ENCODE results near the gene RBM47.

The RBM47 gene

DNA sequence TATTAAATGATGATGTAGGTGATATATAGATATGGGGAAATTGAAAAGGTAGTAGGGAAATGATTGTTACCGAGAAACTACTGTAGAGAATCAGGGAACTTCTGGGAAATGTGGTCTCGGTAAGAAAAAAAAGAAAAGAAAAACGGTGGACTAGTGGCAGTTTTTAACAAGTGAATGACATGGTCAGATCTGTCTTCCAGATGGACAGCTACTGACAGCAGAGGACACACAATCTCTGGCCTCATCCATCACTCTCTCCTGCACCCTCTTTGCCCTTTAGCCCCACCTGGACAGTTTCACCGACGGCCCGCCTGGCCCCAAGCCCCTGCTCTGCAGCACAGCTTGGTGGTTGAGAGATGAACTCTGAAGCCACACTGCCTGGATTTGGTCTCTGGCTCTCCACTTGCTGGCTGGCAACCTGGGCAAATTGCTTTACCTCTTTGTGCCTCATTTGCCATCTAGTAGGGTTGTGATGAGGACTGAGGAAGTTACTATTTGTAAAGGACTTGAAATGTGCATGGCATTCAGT lies 23.4 kb downstream of the RBM47 start:
- Histone ChIP-seq H3K27me3 (ENCODE audit: control insufficient read depth, insufficient read depth, low read length) (no peaks in the 10 kb centered on the region), H3K4me3 (ENCODE audit: low read depth, low read length) (no peak overlapping the region), H3K9me3 (ENCODE audit: control insufficient read depth, insufficient read depth, low read depth, low read length) (no peaks in the 10 kb centered on the region), H3K4me1 (ENCODE audit: control insufficient read depth, insufficient read depth, low read length) (0 out of 2 replicates have a peak, but pooled peaks cover 4% of the 10 kb centered on the region), H3K9ac (ENCODE audit: low read length) (no peak overlapping the region), H3K36me3 (ENCODE audit: control insufficient read depth, insufficient read depth, low read length) (no peaks in the 10 kb centered on the region), H3K27ac (ENCODE audit: low read depth, low read length) (no peak overlapping the region)

DNA sequence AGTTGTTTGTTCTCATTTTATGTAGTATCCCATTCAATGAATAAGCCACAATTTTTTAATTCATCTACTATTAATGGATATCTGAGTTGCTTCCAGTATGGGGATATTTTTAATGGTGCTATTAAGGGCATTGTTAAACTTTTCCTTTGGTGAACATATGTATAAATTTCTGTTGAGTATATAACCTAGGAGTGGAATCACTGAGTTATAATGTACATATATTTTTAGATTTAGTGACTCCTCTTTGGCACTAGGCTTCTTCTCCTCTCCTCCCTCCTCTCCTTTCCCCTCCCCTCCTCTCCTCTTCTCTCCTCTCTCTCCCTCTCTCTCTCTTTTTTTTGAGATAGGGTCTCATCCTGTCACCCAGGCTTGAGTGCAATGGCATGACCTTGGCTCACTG lies 26.4 kb downstream of the RBM47 start:
- Histone ChIP-seq H3K4me3 (ENCODE audit: low read depth, low read length) (no peak overlapping the region), H3K36me3 (ENCODE audit: control insufficient read depth, insufficient read depth, low read length) (peaks cover 2% of the 10 kb centered on the region; the same call in 1 of the 2 replicates), H3K27ac (ENCODE audit: low read depth, low read length) (no peak overlapping the region), H3K9me3 (ENCODE audit: control insufficient read depth, insufficient read depth, low read depth, low read length) (no peaks in the 10 kb centered on the region), H3K9ac (ENCODE audit: low read length) (no peak overlapping the region), H3K4me1 (ENCODE audit: control insufficient read depth, insufficient read depth, low read length) (no peaks in the 10 kb centered on the region), H3K27me3 (ENCODE audit: control insufficient read depth, insufficient read depth, low read length) (no peaks in the 10 kb centered on the region)

DNA sequence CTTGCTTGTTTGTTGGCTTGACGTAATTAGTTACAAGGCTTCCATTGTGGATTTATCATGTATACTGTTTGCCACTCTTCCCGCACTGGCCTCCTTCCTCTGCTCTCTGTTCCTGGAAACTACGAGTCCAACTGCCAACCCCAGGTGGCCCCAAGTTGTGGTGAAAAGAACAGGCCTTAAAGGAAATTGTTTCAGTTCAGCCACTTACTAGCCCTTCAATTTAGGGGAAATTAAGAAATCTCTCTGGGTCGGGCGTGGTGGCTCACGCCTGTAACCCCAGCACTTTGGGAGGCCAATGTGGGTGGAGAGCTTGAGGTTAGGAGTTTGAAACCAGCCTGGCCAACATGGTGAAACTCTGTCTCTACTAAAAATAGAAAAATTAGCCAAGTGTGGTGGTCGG lies 28.0 kb downstream of the RBM47 start:
- Histone ChIP-seq H3K27ac (ENCODE audit: low read depth, low read length) (no peak overlapping the region), H3K4me1 (ENCODE audit: control insufficient read depth, insufficient read depth, low read length) (no peaks in the 10 kb centered on the region), H3K4me3 (ENCODE audit: low read depth, low read length) (no peak overlapping the region), H3K36me3 (ENCODE audit: control insufficient read depth, insufficient read depth, low read length) (peaks cover 3% of the 10 kb centered on the region; the same call in 1 of the 2 replicates), H3K9ac (ENCODE audit: low read length) (no peak overlapping the region), H3K27me3 (ENCODE audit: control insufficient read depth, insufficient read depth, low read length) (no peaks in the 10 kb centered on the region), H3K9me3 (ENCODE audit: control insufficient read depth, insufficient read depth, low read depth, low read length) (no peaks in the 10 kb centered on the region)

DNA sequence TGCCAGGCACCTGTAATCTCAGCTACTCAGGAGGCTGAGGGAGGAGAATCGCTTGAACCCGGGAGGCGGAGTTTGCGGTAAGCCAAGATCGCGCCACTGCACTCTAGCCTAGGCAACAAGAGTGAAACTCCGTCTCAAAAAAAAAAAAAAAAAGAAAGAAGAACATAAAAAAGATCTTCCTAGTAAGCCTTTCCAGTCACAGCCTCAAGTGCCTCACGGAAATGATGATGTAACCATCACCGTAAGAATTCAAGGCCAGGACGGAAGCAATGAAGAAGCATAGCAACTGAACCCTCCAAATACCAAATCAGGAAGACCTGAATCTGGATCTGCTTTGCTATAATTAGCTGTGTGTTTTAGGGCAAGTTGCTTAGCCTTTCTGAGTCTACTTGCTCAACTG lies 28.8 kb downstream of the RBM47 start:
- Histone ChIP-seq H3K9me3 (ENCODE audit: control insufficient read depth, insufficient read depth, low read depth, low read length) (no peaks in the 10 kb centered on the region), H3K4me3 (ENCODE audit: low read depth, low read length) (no peak overlapping the region), H3K4me1 (ENCODE audit: control insufficient read depth, insufficient read depth, low read length) (no peaks in the 10 kb centered on the region), H3K27me3 (ENCODE audit: control insufficient read depth, insufficient read depth, low read length) (no peaks in the 10 kb centered on the region), H3K9ac (ENCODE audit: low read length) (no peak overlapping the region), H3K36me3 (ENCODE audit: control insufficient read depth, insufficient read depth, low read length) (peaks cover 11% of the 10 kb centered on the region), H3K27ac (ENCODE audit: low read depth, low read length) (no peak overlapping the region)

DNA sequence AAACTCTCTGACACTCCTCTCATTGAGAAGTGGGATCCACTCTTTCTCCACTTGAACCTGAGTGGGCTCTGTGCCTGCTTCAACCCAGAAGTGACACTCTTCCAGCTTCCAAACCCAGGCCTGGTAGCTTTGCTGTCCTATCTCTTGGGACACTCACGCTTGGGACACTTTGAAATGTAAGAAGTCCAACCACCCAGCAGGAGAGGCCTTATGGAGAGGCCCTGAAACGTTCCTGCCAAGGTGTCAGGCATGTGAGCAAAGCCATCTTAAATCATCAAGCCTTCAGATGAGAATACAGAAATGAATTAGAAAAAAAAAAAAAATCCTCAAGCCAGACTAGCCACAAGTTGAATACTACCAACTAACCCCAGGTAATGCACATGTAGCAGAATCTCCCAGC lies 30.2 kb downstream of the RBM47 start:
- Histone ChIP-seq H3K4me3 (ENCODE audit: low read depth, low read length) (no peak overlapping the region), H3K9me3 (ENCODE audit: control insufficient read depth, insufficient read depth, low read depth, low read length) (no peaks in the 10 kb centered on the region), H3K9ac (ENCODE audit: low read length) (no peak overlapping the region), H3K27ac (ENCODE audit: low read depth, low read length) (no peak overlapping the region), H3K27me3 (ENCODE audit: control insufficient read depth, insufficient read depth, low read length) (no peaks in the 10 kb centered on the region), H3K36me3 (ENCODE audit: control insufficient read depth, insufficient read depth, low read length) (peaks cover 21% of the 10 kb centered on the region), H3K4me1 (ENCODE audit: control insufficient read depth, insufficient read depth, low read length) (no peaks in the 10 kb centered on the region)

DNA sequence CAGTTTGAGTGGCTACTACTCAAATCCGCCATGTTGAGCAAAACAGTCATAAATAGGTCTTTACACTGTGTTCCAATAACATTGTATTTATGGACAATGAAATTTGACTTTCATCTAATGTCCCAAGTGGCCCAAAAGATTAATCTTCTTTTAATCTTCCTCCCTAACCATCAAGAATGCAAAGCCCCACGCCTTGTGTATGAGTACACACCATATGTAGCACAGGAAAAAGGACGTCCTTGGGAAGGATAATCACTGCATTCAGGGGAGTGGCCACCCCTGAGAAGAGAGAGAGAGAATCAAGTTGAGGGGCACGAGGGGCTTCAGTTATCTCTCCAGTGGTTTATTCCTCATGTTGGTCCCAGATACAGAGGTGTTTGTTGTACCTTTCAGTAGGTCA lies 33.1 kb downstream of the RBM47 start:
- no peak overlapping the region for H3K27ac ChIP-seq (ENCODE audit: low read depth, low read length)
- H3K27me3 ChIP-seq (ENCODE audit: control insufficient read depth, insufficient read depth, low read length): no peaks in the 10 kb centered on the region
- no peak overlapping the region for H3K9ac ChIP-seq (ENCODE audit: low read length)
- H3K9me3 ChIP-seq (ENCODE audit: control insufficient read depth, insufficient read depth, low read depth, low read length): no peaks in the 10 kb centered on the region
- no peaks in the 10 kb centered on the region for H3K4me1 ChIP-seq (ENCODE audit: control insufficient read depth, insufficient read depth, low read length)
- no peak overlapping the region for H3K4me3 ChIP-seq (ENCODE audit: low read depth, low read length)
- peaks cover 27% of the 10 kb centered on the region for H3K36me3 ChIP-seq (ENCODE audit: control insufficient read depth, insufficient read depth, low read length)

DNA sequence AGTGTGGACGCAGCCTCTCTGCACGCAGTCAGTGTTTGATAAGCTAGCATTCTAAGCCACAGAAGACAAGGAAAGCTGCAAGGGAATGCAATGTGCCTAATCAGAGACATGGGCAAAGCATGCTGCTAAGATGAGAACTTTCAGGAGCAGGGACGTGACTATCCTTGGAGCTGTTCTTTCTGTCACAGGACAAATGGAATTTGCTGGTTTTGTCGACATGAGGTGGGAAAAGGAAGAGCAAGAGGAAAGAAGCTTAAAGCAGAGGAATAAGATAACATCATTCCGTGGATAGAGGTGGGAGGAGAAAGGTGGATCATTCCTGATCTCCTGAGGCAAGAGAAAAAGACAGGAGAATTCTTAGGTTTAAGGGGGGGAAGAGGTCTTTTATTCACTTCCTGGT lies 33.7 kb downstream of the RBM47 start:
- no peaks in the 10 kb centered on the region for H3K4me1 ChIP-seq (ENCODE audit: control insufficient read depth, insufficient read depth, low read length)
- no peaks in the 10 kb centered on the region for H3K27me3 ChIP-seq (ENCODE audit: control insufficient read depth, insufficient read depth, low read length)
- H3K27ac ChIP-seq (ENCODE audit: low read depth, low read length): no peak overlapping the region
- H3K9ac ChIP-seq (ENCODE audit: low read length): no peak overlapping the region
- no peak overlapping the region for H3K4me3 ChIP-seq (ENCODE audit: low read depth, low read length)
- no peaks in the 10 kb centered on the region for H3K9me3 ChIP-seq (ENCODE audit: control insufficient read depth, insufficient read depth, low read depth, low read length)
- peaks cover 30% of the 10 kb centered on the region for H3K36me3 ChIP-seq (ENCODE audit: control insufficient read depth, insufficient read depth, low read length)

DNA sequence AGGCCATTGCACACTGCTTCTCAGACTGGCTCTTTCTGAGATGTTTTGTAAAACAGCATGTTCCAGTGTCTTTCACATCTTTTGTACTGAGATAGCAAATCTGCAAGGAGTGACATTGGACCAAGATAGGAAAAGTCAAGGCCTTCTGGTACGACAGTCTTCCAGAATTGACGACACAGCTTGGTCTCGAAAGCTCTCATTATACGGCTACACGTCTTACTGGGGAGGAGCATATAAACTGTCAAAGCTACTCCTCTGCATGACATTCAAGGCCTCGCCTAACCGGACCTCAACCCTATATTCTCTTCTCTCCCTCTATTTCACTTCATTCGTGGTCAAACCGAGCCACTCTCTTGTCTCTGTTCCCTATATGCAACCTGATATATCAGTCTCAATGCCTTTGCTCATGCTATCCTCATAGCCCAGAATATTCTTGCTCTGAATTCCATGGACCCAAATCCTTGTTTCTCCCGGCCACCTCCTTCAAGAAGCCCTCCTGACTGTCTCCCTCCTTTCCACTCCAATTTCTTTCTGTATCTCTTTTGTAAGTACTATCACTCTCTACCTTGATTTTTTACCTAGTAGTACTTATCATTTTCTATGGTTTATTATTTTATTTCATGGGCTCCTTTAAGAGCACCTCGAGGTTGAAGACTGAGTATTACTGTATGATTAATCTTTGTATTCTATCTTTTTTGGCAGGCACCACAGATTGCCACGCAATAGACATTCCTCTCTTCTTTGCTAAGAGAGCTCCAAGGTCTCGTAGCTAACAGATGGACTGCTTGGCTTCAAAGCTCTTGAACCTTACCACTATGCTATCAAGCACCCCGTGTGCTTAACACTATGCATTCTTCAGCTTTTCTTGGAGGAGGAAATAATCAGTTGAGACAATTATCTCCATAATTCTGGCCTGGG lies 35.1 kb downstream of the RBM47 start:
- Histone ChIP-seq H3K27ac (ENCODE audit: low read depth, low read length) (no peak overlapping the region), H3K4me1 (ENCODE audit: control insufficient read depth, insufficient read depth, low read length) (no peaks in the 10 kb centered on the region), H3K9ac (ENCODE audit: low read length) (no peak overlapping the region), H3K27me3 (ENCODE audit: control insufficient read depth, insufficient read depth, low read length) (no peaks in the 10 kb centered on the region), H3K4me3 (ENCODE audit: low read depth, low read length) (no peak overlapping the region), H3K36me3 (ENCODE audit: control insufficient read depth, insufficient read depth, low read length) (peaks cover 34% of the 10 kb centered on the region), H3K9me3 (ENCODE audit: control insufficient read depth, insufficient read depth, low read depth, low read length) (no peaks in the 10 kb centered on the region)

DNA sequence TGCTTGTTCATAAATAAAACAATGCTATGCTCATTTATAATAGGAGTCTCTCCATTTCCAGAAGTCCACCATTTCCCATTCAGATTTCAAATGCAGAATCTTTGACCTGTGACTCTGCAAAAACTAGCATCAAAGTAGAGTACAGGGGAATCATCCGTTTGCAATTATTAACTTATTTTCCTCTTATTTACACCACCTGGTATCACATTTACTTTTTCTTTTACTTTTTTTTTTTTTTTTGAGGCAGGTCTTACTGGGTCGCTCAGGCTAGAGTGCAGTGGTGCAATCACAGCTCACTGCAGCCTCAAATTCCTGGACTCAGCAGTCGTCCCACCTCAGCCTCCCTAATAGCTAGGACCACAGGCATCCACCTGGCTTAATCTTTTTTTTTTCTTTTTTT lies 37.6 kb downstream of the RBM47 start:
- Histone ChIP-seq H3K36me3 (ENCODE audit: control insufficient read depth, insufficient read depth, low read length) (peaks cover 32% of the 10 kb centered on the region), H3K4me1 (ENCODE audit: control insufficient read depth, insufficient read depth, low read length) (peaks cover 9% of the 10 kb centered on the region), H3K9me3 (ENCODE audit: control insufficient read depth, insufficient read depth, low read depth, low read length) (no peaks in the 10 kb centered on the region), H3K9ac (ENCODE audit: low read length) (no peak overlapping the region), H3K27me3 (ENCODE audit: control insufficient read depth, insufficient read depth, low read length) (no peaks in the 10 kb centered on the region), H3K4me3 (ENCODE audit: low read depth, low read length) (no peak overlapping the region), H3K27ac (ENCODE audit: low read depth, low read length) (no peak overlapping the region)

DNA sequence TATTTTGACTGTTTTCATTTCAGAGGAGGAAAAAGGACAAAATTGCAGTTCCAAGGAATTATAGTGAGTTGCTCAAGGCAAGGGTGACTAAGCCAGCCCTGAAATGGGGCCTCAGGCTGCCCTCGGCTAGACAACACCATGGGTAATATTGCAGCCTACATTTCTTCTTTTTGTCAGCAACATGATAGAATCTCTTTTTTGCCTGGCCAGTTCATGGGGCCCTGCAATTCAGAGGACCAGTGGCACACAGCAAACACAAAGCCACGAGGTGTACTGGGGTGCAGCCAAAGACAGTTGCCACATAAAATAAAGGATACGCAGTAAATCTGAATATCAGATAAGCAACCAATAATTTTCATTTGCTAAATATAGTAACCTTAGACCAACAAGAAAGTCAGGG lies 41.8 kb downstream of the RBM47 start:
- H3K27ac ChIP-seq (ENCODE audit: low read depth, low read length): no peak overlapping the region
- no peak overlapping the region for H3K9ac ChIP-seq (ENCODE audit: low read length)
- no peaks in the 10 kb centered on the region for H3K9me3 ChIP-seq (ENCODE audit: control insufficient read depth, insufficient read depth, low read depth, low read length)
- H3K4me1 ChIP-seq (ENCODE audit: control insufficient read depth, insufficient read depth, low read length): peaks cover 25% of the 10 kb centered on the region
- no peaks in the 10 kb centered on the region for H3K27me3 ChIP-seq (ENCODE audit: control insufficient read depth, insufficient read depth, low read length)
- peaks cover 10% of the 10 kb centered on the region for H3K36me3 ChIP-seq (ENCODE audit: control insufficient read depth, insufficient read depth, low read length)
- no peak overlapping the region for H3K4me3 ChIP-seq (ENCODE audit: low read depth, low read length)

DNA sequence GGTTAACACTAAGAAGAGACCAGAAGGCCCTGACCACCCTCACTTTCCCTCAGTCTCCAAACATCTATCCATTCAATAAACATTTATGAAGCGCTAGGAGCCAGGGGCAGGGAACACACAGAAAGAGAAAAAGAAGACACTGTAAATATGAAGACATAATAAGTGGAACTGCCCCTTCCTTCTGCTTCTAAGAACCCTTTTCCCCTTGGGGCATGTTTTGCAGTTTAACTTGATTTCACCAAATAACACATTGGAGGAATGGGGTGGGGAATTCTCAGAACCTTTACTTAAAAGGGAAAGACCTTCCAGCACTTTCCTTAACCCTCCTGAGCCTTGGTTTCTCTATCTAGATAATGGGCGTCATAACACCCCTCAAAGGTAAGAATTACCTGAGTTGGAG lies 42.3 kb downstream of the RBM47 start:
- peaks cover 10% of the 10 kb centered on the region for H3K36me3 ChIP-seq (ENCODE audit: control insufficient read depth, insufficient read depth, low read length)
- H3K9ac ChIP-seq (ENCODE audit: low read length): no peak overlapping the region

More for the DNA sequence above, 42.3 kb downstream of the RBM47 start:
- no peak overlapping the region for H3K4me3 ChIP-seq (ENCODE audit: low read depth, low read length)
- H3K27me3 ChIP-seq (ENCODE audit: control insufficient read depth, insufficient read depth, low read length): no peaks in the 10 kb centered on the region
- H3K9me3 ChIP-seq (ENCODE audit: control insufficient read depth, insufficient read depth, low read depth, low read length): no peaks in the 10 kb centered on the region
- peaks cover 25% of the 10 kb centered on the region for H3K4me1 ChIP-seq (ENCODE audit: control insufficient read depth, insufficient read depth, low read length)
- H3K27ac ChIP-seq (ENCODE audit: low read depth, low read length): no peak overlapping the region

All from HUES6 (cell line).